Measurements from ENCODE around the gene CLCNKA. TPM values are rescaled to one million over a fixed set of nuclear protein-coding genes. Genes with fewer than 3 reads are reported as not detected.

Gene CLCNKA
- polyA plus RNA-seq, 1 donor (not counting 4 experiments of a cell fraction or from before 2014, with no cell fraction given) = not detected

DNA sequence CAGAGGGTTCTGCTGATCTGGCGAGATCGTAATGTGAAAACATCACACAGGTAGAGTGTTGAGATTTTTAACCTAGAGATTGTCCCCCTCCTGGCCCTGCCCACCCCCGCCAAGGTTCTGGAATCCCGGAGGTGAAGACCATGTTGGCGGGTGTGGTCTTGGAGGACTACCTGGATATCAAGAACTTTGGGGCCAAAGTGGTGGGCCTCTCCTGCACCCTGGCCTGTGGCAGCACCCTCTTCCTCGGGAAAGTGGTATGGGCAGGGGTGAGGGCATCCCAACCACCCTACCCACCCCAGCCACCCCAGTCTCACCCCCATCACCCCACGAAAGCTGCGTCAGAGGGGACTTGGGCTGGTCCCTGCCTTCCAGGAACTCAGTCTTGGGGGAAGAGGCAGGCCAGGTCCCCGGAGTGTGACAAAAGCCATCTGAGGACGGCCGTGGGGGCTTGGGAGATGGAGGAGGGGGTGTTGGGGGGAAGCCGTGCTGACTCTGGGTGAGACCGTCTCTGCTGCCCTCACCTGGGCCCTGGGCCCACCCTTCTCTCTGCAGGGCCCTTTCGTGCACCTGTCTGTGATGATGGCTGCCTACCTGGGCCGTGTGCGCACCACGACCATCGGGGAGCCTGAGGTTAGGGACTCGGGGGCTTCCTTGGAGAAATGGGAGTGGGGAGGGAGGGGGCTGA, 26.1 kb downstream of the CLCNKA start:
- no peak overlapping the region for H3K4me3 ChIP-seq (ENCODE audit: control insufficient read depth in 2 of 3, extremely low read depth in 1 of 3, insufficient read depth in 2 of 3, low read depth in 1 of 3, low read length in 3 of 3)
- H3K79me2 ChIP-seq (ENCODE audit: control insufficient read depth, insufficient read depth, low read length) = no peaks in the 10 kb centered on the region
- no peaks in the 10 kb centered on the region for H3K36me3 ChIP-seq (ENCODE audit: control insufficient read depth in 2 of 2, extremely low read depth in 1 of 2, insufficient read depth in 2 of 2, low read length in 2 of 2)
- DNase-seq (ENCODE audit: low read depth, low spot score) (no peak), FAIRE-seq (no peak)
- no peak overlapping the region for H2AFZ ChIP-seq (ENCODE audit: control insufficient read depth, low read length)
- H4K20me1 ChIP-seq (ENCODE audit: control insufficient read depth, extremely low read depth, insufficient read depth, low read length) = no peaks in the 10 kb centered on the region
- TF ChIP-seq, protein P1, sequence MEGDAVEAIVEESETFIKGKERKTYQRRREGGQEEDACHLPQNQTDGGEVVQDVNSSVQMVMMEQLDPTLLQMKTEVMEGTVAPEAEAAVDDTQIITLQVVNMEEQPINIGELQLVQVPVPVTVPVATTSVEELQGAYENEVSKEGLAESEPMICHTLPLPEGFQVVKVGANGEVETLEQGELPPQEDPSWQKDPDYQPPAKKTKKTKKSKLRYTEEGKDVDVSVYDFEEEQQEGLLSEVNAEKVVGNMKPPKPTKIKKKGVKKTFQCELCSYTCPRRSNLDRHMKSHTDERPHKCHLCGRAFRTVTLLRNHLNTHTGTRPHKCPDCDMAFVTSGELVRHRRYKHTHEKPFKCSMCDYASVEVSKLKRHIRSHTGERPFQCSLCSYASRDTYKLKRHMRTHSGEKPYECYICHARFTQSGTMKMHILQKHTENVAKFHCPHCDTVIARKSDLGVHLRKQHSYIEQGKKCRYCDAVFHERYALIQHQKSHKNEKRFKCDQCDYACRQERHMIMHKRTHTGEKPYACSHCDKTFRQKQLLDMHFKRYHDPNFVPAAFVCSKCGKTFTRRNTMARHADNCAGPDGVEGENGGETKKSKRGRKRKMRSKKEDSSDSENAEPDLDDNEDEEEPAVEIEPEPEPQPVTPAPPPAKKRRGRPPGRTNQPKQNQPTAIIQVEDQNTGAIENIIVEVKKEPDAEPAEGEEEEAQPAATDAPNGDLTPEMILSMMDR (optimal IDR thresholded peaks at IDR 0.05 in 1 of 3, IDR thresholded peaks at IDR 0.05 in 1 of 3, conservative IDR thresholded peaks at IDR 0.05 in 1 of 3; ENCODE audit: extremely low read depth in 1 of 3, insufficient read depth in 2 of 3, low read length in 3 of 3) = no peak
- no peak for TF ChIP-seq EZH2 (IDR thresholded peaks at IDR 0.05; ENCODE audit: low read length)
- H3K4me1 ChIP-seq (ENCODE audit: control insufficient read depth, extremely low read depth, insufficient read depth, low read length) = peaks cover 2% of the 10 kb centered on the region
- no peak overlapping the region for H3K4me2 ChIP-seq (ENCODE audit: control insufficient read depth, extremely low read depth, insufficient read depth, low read depth, low read length)
- dilution Hi-C loops (cut with MboI; ENCODE audit: extremely low pct_ligation_motif_present, low sequenced_read_pairs) = no loop called here
- H3K27me3 ChIP-seq (ENCODE audit: control insufficient read depth, extremely low read depth, insufficient read depth, low read length) = no peaks in the 10 kb centered on the region
- H3K9me1 ChIP-seq (ENCODE audit: control insufficient read depth, extremely low read depth, insufficient read depth, low read length) = no peaks in the 10 kb centered on the region
- no peak overlapping the region for H3K9ac ChIP-seq (ENCODE audit: control insufficient read depth, extremely low read depth, insufficient read depth, low read length)
- H3K27ac ChIP-seq (ENCODE audit: control insufficient read depth, insufficient read depth, low read length) = no peak overlapping the region
- H3K9me3 ChIP-seq (ENCODE audit: control insufficient read depth, low read depth, low read length) = no peaks in the 10 kb centered on the region

DNA sequence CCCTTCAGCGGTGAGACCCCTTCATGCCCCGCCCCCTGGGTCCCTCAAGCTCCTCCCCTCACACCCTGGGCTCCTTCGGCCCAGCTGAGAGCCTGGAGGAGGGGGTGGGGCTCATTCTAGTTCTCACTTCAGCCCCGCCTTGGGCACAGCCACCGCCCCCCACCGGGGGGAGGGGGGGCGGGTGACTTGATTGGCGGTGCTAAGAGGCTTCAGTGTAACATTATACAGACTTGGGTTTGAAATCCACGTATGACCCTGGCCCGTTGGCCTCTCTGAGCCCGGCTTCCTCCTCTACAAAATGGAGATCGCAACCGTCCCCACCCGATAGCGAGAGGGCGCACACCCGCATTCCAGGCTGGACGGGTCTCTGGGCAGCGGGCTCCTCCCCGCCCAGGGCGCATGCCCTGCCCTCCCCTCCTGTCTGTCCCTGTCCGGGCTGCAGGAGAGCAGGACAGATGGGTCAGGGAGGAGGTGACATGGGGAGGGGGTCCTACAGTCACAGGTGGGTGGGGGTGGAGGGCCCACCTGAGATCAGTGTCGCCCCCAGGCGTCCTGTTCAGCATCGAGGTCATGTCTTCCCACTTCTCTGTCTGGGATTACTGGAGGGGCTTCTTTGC, 26.8 kb downstream of the CLCNKA start:
- TF ChIP-seq, protein P1 (optimal IDR thresholded peaks at IDR 0.05 in 1 of 3, IDR thresholded peaks at IDR 0.05 in 1 of 3, conservative IDR thresholded peaks at IDR 0.05 in 1 of 3; ENCODE audit: extremely low read depth in 1 of 3, insufficient read depth in 2 of 3, low read length in 3 of 3) = no peak
- no peak for TF ChIP-seq EZH2 (IDR thresholded peaks at IDR 0.05; ENCODE audit: low read length)
- peak overlapping the region; percentile 53 for H2AFZ ChIP-seq (ENCODE audit: control insufficient read depth, low read length)
- no peaks in the 10 kb centered on the region for H3K9me1 ChIP-seq (ENCODE audit: control insufficient read depth, extremely low read depth, insufficient read depth, low read length)
- peak overlapping the region; percentile 64 for H3K4me2 ChIP-seq (ENCODE audit: control insufficient read depth, extremely low read depth, insufficient read depth, low read depth, low read length)
- H3K27me3 ChIP-seq (ENCODE audit: control insufficient read depth, extremely low read depth, insufficient read depth, low read length) = no peaks in the 10 kb centered on the region
- no peak overlapping the region for H3K9ac ChIP-seq (ENCODE audit: control insufficient read depth, extremely low read depth, insufficient read depth, low read length)
- dilution Hi-C loops (cut with MboI; ENCODE audit: extremely low pct_ligation_motif_present, low sequenced_read_pairs) = no loop called here
- DNase-seq (ENCODE audit: low read depth, low spot score) = no peak
- FAIRE-seq = no peak
- H3K27ac ChIP-seq (ENCODE audit: control insufficient read depth, insufficient read depth, low read length) = no peak overlapping the region
- H3K4me3 ChIP-seq (ENCODE audit: control insufficient read depth in 2 of 3, extremely low read depth in 1 of 3, insufficient read depth in 2 of 3, low read depth in 1 of 3, low read length in 3 of 3) = peak overlapping the region; percentile 27 to 35 (median 33)
- no peaks in the 10 kb centered on the region for H3K36me3 ChIP-seq (ENCODE audit: control insufficient read depth in 2 of 2, extremely low read depth in 1 of 2, insufficient read depth in 2 of 2, low read length in 2 of 2)
- no peaks in the 10 kb centered on the region for H3K9me3 ChIP-seq (ENCODE audit: control insufficient read depth, low read depth, low read length)
- H3K79me2 ChIP-seq (ENCODE audit: control insufficient read depth, insufficient read depth, low read length) = no peaks in the 10 kb centered on the region
- H4K20me1 ChIP-seq (ENCODE audit: control insufficient read depth, extremely low read depth, insufficient read depth, low read length) = no peaks in the 10 kb centered on the region
- peaks cover 2% of the 10 kb centered on the region for H3K4me1 ChIP-seq (ENCODE audit: control insufficient read depth, extremely low read depth, insufficient read depth, low read length)
